Cerebellar cortex (tissue), 1 donor: ENCODE data around the gene RBM14.
A peak's percentile ranks its signal among the peaks of the same experiment; 100 is the strongest.
"Not testable (repeated sequence)": the region's sequence is repeated elsewhere in the genome, so short reads cannot be mapped to it uniquely, and the experiment has no call there.

Source experiments
- DNase-seq: peaks from one replicate; pipeline ENCODE4 v3.0.0-alpha.2; 2015; ENCODE audit warnings: low spot score

The RBM14 gene, protein sequence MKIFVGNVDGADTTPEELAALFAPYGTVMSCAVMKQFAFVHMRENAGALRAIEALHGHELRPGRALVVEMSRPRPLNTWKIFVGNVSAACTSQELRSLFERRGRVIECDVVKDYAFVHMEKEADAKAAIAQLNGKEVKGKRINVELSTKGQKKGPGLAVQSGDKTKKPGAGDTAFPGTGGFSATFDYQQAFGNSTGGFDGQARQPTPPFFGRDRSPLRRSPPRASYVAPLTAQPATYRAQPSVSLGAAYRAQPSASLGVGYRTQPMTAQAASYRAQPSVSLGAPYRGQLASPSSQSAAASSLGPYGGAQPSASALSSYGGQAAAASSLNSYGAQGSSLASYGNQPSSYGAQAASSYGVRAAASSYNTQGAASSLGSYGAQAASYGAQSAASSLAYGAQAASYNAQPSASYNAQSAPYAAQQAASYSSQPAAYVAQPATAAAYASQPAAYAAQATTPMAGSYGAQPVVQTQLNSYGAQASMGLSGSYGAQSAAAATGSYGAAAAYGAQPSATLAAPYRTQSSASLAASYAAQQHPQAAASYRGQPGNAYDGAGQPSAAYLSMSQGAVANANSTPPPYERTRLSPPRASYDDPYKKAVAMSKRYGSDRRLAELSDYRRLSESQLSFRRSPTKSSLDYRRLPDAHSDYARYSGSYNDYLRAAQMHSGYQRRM

DNA sequence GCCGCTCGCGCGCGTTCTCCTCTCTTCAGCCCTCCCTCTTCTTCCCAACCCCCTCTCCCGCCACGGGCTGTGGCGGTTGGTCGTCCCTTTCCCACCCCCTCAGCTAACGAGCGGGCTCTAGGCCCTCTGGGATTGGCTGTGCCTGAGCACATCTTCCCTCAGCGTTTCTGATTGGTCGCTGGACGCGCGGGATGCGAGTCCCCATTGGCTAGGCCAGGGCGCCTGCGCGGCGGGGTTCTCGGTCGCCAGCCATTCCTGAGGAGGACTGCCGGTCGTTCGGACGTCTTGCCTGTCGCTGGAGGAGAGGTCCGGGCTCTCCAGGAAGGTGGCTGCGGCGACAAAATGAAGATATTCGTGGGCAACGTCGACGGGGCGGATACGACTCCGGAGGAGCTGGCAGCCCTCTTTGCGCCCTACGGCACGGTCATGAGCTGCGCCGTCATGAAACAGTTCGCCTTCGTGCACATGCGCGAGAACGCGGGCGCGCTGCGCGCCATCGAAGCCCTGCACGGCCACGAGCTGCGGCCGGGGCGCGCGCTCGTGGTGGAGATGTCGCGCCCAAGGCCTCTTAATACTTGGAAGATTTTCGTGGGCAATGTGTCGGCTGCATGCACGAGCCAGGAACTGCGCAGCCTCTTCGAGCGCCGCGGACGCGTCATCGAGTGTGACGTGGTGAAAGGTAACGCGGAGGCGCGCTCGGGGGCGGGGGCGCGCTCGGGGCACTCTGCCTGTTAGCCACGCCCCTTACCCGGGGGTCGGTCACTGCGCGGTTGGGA, at the start of gene RBM14:
TSS of gene RBM14 (plus strand) at position 252 of the 776 bp plus-strand sequence. CDS start at position 343, 91 bp downstream.
- DNase-seq = peak; percentile 99

DNA sequence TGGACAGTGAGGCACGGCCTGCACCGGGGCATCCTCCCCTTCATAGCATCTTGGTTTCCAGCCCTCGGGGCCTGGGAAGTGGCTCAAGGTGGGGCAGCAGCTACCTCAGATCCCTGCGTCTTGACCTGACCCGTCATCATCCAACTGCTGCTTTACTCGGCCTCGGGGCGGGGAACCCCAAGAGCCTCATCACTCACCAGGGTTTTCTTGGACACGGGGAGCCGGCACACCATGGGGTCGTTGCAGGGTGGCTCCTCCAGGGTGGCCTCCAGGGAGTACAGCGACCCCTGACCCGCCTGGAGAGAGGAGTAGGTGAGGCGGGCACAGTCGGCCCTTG, 48.7 kb upstream of the RBM14 start:
- DNase-seq = no peak

DNA sequence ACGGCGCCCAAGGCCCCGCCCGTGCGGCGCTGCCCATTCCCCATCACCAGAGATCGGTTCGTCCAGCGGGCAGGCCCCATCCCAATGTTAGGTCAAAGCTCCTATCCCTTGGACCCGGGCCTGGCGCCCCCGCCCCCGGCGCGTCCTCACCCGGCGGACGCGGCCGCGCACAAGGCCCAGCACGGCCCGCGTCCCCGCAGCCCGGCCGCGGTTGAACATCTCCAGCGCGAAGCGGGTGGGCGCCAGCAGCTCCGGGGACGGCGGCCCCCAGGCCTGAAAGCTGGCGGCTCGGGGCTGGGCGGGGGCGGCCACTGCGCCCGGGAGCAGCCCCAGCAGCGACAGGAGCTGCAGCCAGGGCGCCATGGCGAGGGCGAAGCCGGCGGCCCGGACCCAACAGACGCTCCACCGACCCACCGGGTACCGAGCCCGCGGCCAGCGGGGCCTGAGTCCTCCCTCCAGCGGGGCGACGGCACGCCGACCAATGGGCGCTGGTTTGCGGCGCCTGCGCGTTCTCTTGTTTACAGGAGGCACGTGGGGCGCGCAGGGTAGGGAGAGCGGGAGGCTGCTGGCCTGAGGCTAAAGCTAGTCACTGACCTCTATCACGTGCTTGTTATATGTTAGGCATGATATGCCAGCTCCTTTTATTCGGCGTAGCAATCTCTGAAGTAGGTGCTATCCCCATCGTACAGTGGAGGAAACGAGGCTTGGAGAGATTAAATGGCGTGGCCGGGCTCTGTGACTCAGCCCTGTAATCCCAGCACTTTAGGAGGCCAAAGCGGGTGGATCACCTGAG, 48.1 kb upstream of the RBM14 start, which contains the start of gene CTSF:
TSS of gene CTSF (minus strand) at position 483 of the 793 bp plus-strand sequence. CDS start at position 363, 120 bp downstream.
- DNase-seq = peak; percentile 91

DNA sequence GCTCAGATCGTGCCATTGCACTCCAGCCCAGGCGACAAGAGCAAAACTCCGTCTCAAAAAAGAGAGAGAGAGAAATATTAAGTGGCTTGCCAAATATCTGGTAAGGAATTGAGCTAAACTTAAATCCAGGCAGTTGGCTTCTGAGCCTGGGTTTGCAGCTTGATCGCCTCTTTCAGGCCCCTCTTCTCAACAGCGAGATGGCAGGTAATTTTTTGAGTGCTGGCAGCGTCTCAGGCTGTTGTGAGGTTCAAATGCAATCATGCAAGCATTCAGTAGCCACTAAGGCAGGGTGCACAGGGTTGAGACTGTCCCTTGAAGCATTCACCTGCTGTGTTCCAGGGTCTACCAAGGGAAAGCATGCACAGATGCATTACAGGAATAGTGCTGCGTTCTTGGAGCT, 47.4 kb upstream of the RBM14 start:
- DNase-seq = peak; percentile 47

DNA sequence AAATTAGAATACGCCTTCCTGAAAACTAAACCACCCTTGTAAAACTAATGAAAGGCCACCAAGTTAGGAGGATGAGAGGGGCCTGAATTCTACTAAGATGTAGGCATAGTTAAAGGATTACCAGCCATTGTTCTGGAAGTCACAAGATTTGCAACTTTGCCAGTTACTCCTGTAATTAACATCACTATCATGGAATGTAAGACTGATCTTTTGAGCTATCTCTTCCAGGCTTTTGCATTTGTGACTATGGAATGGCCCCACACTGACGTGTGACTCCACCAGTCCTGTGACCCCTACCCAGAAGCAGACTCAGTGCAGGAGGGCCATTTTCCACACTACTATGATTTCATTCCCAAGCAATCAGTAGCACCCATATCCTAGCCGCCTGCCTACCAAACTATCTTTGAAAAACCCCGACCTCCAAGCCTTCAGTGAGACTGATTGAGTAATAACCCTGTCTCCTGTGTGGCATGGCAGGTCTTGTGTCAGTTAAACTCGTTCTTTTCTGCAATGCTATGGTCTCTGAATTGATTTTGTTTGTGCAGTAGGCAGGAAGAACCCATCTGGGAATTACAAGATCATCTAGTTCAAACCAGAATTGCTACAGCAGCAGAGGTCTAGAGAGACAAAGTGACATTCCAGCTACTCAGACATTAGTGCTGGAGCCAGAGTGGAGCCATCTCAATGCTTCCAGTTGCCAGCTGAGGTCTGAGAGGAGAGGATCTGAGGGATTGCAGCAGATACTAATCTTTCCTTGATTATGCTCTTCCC, 46.2 kb upstream of the RBM14 start:
- DNase-seq = peak; percentile 87

DNA sequence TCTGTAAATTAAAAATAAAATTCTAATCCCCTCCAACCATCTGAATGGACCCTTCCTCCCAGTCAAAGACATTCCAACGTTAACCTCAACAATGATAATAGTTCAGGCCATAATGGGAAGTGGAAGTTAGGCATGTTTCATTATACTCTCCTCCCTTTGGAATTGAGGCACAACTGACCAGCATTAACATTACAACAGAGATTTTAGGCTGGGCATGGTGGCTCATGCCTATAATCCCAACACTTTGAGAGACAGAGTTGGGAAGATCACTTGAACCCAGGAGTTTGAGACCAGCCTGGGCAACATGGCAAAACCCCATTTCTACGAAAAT, 45.6 kb upstream of the RBM14 start:
- DNase-seq = no peak

DNA sequence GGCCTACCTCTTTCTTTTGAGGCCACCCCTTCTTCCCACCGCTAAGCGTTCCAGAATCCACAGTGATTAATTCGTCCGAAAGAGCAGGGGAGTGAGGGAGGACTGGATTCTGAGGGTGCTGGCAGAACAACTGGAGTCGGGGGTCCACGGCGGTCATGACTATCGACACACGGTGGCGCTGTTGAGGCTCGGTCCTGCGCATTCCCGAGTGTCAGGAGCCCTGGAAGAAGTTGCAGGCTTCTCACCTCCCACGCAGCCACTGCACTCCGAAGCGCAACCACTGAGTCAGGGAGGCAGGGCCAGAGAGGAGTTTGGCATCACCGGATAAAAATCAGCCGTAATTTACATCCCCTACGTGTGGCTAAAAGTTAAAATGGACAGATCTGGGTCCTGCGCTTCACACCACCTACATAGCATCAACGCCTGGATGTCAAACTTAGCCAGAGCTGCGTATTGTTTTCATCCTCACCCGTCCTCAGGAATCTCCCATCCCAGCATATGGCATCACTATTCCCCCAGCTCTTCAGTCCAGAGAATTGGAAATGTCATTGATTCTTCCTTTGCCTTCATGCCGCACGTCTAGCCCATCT, 37.3 kb upstream of the RBM14 start:
- peak; percentile 75 for DNase-seq

DNA sequence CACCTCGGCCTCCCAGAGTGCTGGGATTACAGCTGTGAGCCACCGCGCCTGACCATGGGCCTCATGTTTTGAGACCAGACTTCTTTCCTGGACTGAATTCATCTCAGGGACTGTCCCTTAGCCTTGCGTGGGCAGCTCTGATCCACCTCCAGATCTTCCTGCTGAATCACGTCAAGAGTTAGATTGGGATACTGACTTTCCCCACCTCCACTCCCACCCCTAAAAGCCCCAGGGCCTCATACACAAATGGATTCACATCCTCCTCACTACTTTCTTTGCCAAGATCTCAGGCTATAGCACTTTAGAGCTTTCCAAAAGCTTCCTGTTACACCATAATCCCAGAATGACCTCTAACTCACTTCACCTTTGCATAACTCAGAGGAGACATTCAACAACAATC, 35.6 kb upstream of the RBM14 start:
- no peak for DNase-seq

DNA sequence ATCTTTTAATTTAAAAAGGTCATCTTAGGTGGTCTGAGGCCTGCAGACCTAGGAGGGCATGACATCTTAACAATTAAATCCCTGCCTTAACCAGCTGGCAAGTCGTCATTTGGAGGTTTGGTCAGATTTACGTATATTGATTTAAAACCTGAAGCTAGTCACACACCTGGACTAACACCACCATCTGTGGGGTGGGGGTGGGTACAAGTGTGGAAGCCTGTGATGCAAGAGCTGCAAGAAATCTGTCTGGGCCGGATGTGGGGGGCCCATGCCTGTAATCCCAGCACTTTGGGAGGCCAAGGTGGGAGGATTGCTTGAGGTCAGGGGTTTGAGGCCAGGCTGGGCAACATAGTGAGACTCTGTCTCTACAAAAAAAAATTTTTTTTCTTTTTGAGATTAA, 35.2 kb upstream of the RBM14 start:
- no peak for DNase-seq

DNA sequence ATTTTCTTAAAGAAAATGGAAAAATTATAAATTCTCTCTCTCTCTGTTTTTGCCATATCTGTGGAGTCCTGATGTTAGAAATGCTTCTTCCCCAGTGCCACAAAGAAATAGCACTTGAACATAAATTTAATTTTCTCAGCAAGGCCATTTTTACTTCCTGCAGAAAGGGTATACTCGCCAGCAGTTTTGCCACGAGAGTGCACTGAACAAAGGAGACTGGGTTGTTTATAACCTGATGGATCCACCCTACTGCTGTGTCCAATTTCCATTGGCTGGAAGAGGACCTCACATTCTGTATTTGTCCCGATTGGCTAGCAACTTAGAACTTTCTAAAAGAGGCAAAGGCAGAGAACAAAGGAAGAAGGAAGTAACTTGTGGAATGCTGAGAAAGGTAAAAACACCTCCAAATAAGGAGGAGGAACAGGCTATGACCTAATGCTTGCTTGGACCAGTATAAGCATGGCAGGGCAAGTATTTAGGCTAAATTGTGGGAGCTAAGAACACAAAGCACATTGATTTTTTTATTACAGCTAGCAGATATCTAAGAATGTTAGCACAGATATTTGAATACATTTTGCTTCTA, 33.8 kb upstream of the RBM14 start:
- not testable (repeated sequence) for DNase-seq

DNA sequence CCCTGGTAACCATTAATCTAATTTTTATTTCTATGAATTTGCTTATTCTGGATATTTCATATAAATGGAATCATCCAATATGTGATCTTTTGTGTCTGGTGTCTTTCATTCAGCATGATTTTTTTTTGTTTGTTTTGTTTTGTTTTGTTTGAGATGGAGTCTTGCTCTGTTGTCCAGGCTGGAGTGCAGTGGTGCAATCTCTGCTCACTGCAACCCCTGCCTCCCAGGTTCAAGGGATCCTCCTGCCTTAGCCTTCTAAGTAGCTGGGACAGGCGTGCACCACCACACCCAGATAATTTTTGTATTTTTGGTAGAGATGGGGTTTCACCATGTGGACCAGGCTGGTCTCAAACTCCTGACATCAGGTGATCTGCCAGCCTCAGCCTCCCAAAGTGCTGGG, 31.0 kb upstream of the RBM14 start:
- DNase-seq = not testable (repeated sequence)

DNA sequence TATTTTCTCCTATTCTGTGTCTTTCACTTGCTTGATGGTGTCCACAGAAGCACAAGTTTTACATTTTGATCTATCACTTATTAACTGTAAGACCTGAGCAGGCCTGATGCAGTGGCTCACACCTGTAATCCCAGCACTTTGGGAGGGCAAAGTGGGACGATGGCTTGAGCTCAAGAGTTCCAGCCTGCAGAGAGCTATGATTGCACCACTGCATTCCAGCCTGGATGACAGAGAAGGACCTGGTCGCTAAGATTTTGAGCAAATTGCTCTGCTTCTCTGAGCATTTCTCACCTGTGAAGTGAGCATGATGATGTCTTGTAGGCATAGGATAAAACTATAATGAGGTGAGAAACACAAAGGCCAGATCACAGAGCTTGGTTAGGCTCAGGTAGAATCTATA, 30.3 kb upstream of the RBM14 start:
- no peak for DNase-seq

DNA sequence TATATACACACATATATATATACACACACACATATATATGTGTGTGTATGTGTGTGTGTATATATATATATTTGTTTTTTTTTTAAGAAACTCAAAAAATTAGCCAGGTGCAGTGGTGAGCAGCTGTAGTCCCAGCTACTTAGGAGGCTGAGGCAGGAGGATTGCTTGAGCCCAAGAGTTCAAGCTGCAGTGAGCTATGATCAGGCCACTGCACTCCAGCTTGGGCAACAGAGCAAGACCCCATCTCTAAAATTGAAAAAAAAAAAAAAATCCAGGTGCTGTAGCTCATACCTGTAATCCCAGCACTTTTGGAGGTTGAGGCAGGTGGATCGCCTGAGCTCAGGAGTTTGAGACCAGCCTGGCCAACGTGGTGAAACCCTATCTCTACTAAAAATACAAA, 27.1 kb upstream of the RBM14 start:
- DNase-seq = not testable (repeated sequence)

DNA sequence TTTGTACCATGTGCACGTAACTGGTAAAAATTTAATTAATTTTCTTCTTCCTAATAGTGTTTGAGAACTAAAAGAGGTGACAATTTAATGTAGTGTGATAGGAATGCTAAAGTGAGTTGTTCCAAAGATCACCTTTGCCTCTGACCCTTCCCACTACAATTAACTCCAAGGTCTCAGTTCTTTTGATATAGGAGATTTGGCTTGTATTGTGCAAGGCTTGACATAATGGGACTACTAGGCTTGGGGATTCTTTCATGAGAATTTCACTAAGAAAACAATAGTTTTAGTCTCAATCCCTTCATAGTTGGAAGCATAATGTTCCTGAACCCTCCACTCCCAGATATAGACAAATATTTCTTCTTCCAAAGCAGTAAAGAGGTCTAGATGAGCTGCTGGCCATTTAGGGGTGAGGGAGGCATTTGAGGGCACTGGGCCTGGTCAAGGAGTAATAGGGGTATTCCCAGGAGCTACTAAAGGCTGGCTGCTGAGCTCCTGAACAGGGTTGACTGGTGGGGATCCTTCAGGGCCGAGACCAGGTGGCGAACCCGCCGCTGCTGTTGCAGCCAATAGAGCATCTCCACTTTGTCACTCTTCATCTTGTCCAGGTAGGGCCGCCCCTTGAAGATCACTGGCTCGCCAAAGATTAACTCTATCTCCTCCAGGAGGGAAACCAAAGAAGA, 26.3 kb upstream of the RBM14 start:
- DNase-seq = no peak

DNA sequence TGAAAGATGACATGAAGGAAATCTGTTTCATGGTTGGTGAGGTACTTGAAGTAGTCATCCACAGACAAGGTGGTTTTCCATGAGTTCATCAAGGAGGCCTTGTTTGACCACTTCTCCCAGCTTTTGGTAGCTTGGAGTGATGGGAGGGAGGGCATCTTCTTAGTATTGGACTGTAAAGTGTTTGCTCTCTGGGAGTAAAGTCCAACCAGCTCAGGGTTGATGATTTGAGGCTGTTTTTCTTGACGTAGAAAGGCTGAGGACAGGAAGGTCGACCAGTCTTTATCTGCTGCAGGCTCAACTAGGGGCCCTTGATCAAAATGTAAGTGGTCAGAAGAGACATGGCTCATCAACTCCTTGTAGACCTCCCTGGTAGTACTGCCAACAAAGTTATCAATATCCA, 25.3 kb upstream of the RBM14 start:
- DNase-seq = no peak

DNA sequence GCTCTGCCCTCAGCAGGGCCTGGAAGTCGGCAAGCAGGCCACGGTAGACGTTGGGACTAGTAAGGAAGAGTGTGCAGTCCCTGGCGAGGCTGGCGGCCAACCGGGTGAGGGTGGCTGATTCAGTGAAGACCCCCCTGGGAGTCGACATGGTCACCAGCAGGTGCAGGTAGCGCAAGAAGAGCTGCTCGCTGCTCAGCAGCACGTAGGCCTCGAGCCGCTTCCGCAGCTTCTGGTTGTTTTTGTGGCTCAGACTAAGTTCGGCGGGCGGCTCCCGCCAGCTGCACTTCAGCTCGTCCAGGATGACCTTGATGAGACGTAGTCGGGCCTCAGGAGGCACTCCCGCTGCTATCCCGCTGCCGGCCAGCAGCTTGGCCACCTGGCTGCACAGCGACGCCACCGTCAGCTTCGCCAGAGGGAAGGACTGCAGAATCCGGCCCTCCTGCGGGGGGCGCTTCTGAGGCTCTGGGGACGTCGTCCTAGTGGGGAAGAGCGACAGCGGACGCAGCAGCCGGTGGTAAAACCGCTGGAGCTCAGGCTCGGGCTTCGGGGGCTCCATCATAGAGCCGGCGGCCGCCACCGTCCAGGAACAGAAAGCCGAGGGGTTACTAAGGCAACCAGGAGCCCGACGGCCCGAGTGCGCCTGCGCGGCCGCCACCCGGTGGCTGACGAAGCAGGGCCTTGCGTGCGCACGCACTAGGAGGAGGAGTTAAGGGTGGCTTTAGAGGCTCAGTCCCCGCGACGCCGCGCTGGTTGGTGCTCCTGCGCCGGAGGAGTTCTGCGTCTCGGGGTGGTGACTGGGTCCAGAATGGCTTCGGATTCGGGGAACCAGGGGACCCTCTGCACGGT, 23.8 kb upstream of the RBM14 start, which contains the start of the genes CCDC87 and CCS:
TSS of gene CCDC87 (minus strand) at position 607 of the 846 bp plus-strand sequence. CDS start at position 559, 48 bp downstream.
TSS of gene CCS (plus strand) at position 729 of the 846 bp plus-strand sequence. CDS start at position 806, 77 bp downstream.
- DNase-seq = peak; percentile 95

DNA sequence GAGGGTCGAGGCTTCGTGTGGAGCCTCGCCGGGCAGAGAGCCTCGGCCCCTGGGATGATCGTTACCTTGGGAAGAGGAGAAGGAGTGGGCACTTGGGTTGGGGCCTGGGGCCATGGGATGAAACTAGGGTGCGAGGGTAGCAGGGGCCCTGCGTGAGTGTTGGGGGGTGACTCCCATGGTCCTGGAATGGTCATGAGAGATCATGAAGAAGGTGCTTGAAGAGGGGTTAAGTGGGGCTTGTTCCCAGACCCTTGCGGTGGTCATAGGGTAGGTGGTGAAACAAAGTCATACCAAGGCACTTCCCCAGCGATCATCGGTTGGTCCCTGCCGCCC, 23.2 kb upstream of the RBM14 start:
- DNase-seq = no peak

DNA sequence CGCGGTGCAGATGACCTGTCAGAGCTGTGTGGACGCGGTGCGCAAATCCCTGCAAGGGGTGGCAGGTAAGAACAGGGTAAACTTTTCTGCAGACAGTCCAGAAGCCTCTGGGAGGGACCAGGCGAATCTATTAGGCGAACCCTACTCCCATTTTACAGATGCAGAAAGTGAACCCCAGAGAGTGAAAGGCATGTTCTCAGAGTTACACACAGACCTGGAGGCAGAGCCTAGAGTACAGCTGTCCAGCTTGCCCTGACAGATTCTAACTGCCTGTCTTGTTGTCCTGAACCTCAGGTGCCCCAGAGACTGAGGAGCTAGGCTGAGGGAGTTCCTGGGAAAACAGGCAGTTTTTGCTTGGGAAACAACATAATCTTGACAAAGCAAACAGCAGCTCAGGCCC, 22.8 kb upstream of the RBM14 start:
- no peak for DNase-seq
